Metanephros (tissue), 2 donors: Measurements from ENCODE around the gene COA7. TPM values are rescaled to one million over a fixed set of nuclear protein-coding genes. Genes with fewer than 3 reads are reported as not detected.

Source experiments
- small RNA-seq: library from RNA; depleted of rRNA; stranded (forward); fragments of <200 nt; gene quantifications from one replicate; pipeline ENCODE3, GENCODE V24; 2014; ENCODE audit warnings: low replicate concordance
- total RNA-seq: library from RNA; depleted of rRNA; stranded (reverse); fragments of >200 nt; gene quantifications from one replicate; pipeline ENCODE4 v1.2.3, GENCODE V29; 2014

COA7 gene
- total RNA-seq = 10.9 TPM

GRCh38 chr1:52697795-52698674 is at the start of gene COA7:
TSS of gene COA7 (minus strand) at chr1:52698347. CDS start at chr1:52698326, 21 bp downstream.

GRCh38 chr1:52726265-52727113 is 28.3 kb upstream of the COA7 start, which contains the start of gene ZYG11B:
TSS of gene ZYG11B (plus strand) at chr1:52726453. CDS start at chr1:52726654, 201 bp downstream.

Small RNA genes within 50 kb of the gene (small RNA-seq; reads per million reads assigned to genes)
- not detected for gene RN7SL62P

Other genes with a start within 250 kb of the COA7 start
- gene TUT4, start 145.3 kb downstream of the COA7 start, total RNA-seq = 102 TPM
- gene GPX7, start 96.0 kb downstream of the COA7 start, total RNA-seq = 72.8 TPM
- 2.0 TPM for gene SHISAL2A, start 65.2 kb downstream of the COA7 start, total RNA-seq
- 57.9 TPM for gene ZYG11B, start 28.1 kb upstream of the COA7 start, total RNA-seq
- gene ZYG11A, start 144.4 kb upstream of the COA7 start, total RNA-seq = 0.12 TPM
- 121 TPM for gene ECHDC2, start 223.4 kb upstream of the COA7 start, total RNA-seq
- gene SCP2, start 228.9 kb upstream of the COA7 start, total RNA-seq = 105 TPM